Posterior vena cava (tissue), 2 donors: ENCODE measurements around the gene TMEM169. TPM values are rescaled to one million over a fixed set of nuclear protein-coding genes. Genes with fewer than 3 reads are reported as not detected.
"Not testable (repeated sequence)": the region's sequence is repeated elsewhere in the genome, so short reads cannot be mapped to it uniquely, and the experiment has no call there.

Experiments
- DNase-seq: peaks from one replicate; pipeline ENCODE4 v3.0.0-alpha.2; 2020; ENCODE audit warnings: low spot score
- intact Hi-C, 2 donors: fragments of 100-400 bp; cut with DNase I; formaldehyde crosslinking; loops; one replicate each; pipeline versions ENCODE4 v1.14.1 to v1.14.2; 2022 to 2023
- total RNA-seq, 2 donors: library from RNA; stranded (reverse); fragmentation: NEBNext Ultra II Directional; extraction: Animal tissue kit (Norgen Biotek cat#: 25700); gene quantifications; one replicate each; pipeline ENCODE4 v1.2.1, GENCODE V29; 2021
- donor health status: DM: yes; HTN: yes; CAD: no.
- donor health status: DM: yes; HTN: yes; CAD: no.

TMEM169 gene
- total RNA-seq, 2 donors from 2014 or later, result 0.38 to 0.51 TPM

GRCh38 chr2:216069028-216069427, 12.7 kb upstream of the TMEM169 start:
- no peak for DNase-seq
- intact Hi-C loops, result no loop called here

GRCh38 chr2:216070195-216070594, 11.5 kb upstream of the TMEM169 start:
- intact Hi-C loops, result no loop called here
- DNase-seq, result no peak

- DNase-seq, result no peak
- intact Hi-C loops, result no loop called here
Observed at GRCh38 chr2:216071111-216071851, 10.4 kb upstream of the TMEM169 start.

GRCh38 chr2:216072473-216072872, 9.2 kb upstream of the TMEM169 start:
- intact Hi-C loops, result no loop called here
- DNase-seq, result no peak

GRCh38 chr2:216073773-216074172, 7.9 kb upstream of the TMEM169 start:
- intact Hi-C loops, result no loop called here
- DNase-seq, result no peak

GRCh38 chr2:216074380-216074779, 7.3 kb upstream of the TMEM169 start:
- intact Hi-C loops, result no loop called here
- no peak for DNase-seq

- no peak for DNase-seq
- intact Hi-C loops, result no loop called here
Observed at GRCh38 chr2:216074794-216075193, 6.9 kb upstream of the TMEM169 start.

GRCh38 chr2:216075510-216076485, 5.9 kb upstream of the TMEM169 start:
- intact Hi-C loops, result no loop called here
- DNase-seq, result no peak

GRCh38 chr2:216078776-216079175, 2.9 kb upstream of the TMEM169 start:
- intact Hi-C loops, result no loop called here
- DNase-seq, result no peak

- intact Hi-C loops, result not testable (repeated sequence)
Observed at GRCh38 chr2:216080048-216080447, 1.7 kb upstream of the TMEM169 start.

GRCh38 chr2:216081012-216081411, 707 bp upstream of the TMEM169 start:
- intact Hi-C loops, result no loop called here
- DNase-seq, result no peak

More at GRCh38 chr2:216080048-216080447, 1.7 kb upstream of the TMEM169 start:
- not testable (repeated sequence) for DNase-seq

GRCh38 chr2:216082117-216082711, 495 bp downstream of the TMEM169 start:
- intact Hi-C loops, result no loop called here
- DNase-seq, result no peak

- no peak for DNase-seq
- intact Hi-C loops, result no loop called here
Observed at GRCh38 chr2:216082805-216083204, 1.1 kb downstream of the TMEM169 start.

- no peak for DNase-seq
- intact Hi-C loops, result no loop called here
Observed at GRCh38 chr2:216083464-216084281, 2.0 kb downstream of the TMEM169 start.

- no peak for DNase-seq
- intact Hi-C loops, result no loop called here
Observed at GRCh38 chr2:216084547-216084946, 2.8 kb downstream of the TMEM169 start.

- DNase-seq, result no peak
- intact Hi-C loops, result no loop called here
Observed at GRCh38 chr2:216086207-216086893, 4.6 kb downstream of the TMEM169 start.

GRCh38 chr2:216090369-216090786, 8.7 kb downstream of the TMEM169 start:
- DNase-seq, result no peak
- intact Hi-C loops, result no loop called here

GRCh38 chr2:216092646-216093045, 10.9 kb downstream of the TMEM169 start:
- no peak for DNase-seq
- intact Hi-C loops, result no loop called here

GRCh38 chr2:216094701-216095100, 13.0 kb downstream of the TMEM169 start:
- intact Hi-C loops, result no loop called here
- no peak for DNase-seq
